Cardiac fibroblast (primary cell): ENCODE results near the gene ZNRF1.

Experiments
- DNase-seq, 2 donors: peaks; one replicate each; pipeline versions ENCODE4 v3.0.0 to v3.0.0-alpha.2; 2010; ENCODE audit warnings: low read depth in 2 of 2
- H3K4me3 ChIP-seq, 2 donors: replicated peaks in 1 of 2; 1 replicate in 1 of 2; 2 replicates in 1 of 2; pipeline ENCODE4 v1.5.1; 2011; ENCODE audit warnings: low read depth in 2 of 2, low read length in 2 of 2, mild to moderate bottlenecking in 2 of 2, moderate library complexity in 1 of 2
- CTCF ChIP-seq: IDR thresholded peaks from one replicate; pipeline ENCODE4 v1.5.1; 2011; ENCODE audit warnings: low read depth, mild to moderate bottlenecking, low read length, inconsistent platforms

Gene ZNRF1

GRCh38 chr16:75097191-75097761 is 98.5 kb downstream of the ZNRF1 start:
- DNase-seq: no peak
- TF ChIP-seq CTCF: no peak

GRCh38 chr16:75097941-75098901 is 99.4 kb downstream of the ZNRF1 start:
- DNase-seq: no peak
- H3K4me3 ChIP-seq: no peak overlapping the region

More at GRCh38 chr16:75097191-75097761, 98.5 kb downstream of the ZNRF1 start:
- H3K4me3 ChIP-seq: no peak overlapping the region

GRCh38 chr16:75099075-75099667 is 100.3 kb downstream of the ZNRF1 start:
- H3K4me3 ChIP-seq: no peak overlapping the region
- DNase-seq: no peak
- no peak for TF ChIP-seq CTCF

More at GRCh38 chr16:75097941-75098901, 99.4 kb downstream of the ZNRF1 start:
- TF ChIP-seq CTCF: no peak

- TF ChIP-seq CTCF: no peak
- H3K4me3 ChIP-seq: no peak overlapping the region
- DNase-seq: no peak
These were observed 101.1 kb downstream of the ZNRF1 start for GRCh38 chr16:75099738-75100602.

- no peak overlapping the region for H3K4me3 ChIP-seq
- no peak for TF ChIP-seq CTCF
- no peak for DNase-seq
These were observed 101.8 kb downstream of the ZNRF1 start for GRCh38 chr16:75100603-75100990.

- DNase-seq: no peak
- H3K4me3 ChIP-seq: no peak overlapping the region
- no peak for TF ChIP-seq CTCF
These were observed 102.8 kb downstream of the ZNRF1 start for GRCh38 chr16:75101635-75102034.
